ENCODE measurements around the gene HSPB8.
"Not testable (repeated sequence)": the region's sequence is repeated elsewhere in the genome, so short reads cannot be mapped to it uniquely, and the experiment has no call there.

The HSPB8 gene

DNA sequence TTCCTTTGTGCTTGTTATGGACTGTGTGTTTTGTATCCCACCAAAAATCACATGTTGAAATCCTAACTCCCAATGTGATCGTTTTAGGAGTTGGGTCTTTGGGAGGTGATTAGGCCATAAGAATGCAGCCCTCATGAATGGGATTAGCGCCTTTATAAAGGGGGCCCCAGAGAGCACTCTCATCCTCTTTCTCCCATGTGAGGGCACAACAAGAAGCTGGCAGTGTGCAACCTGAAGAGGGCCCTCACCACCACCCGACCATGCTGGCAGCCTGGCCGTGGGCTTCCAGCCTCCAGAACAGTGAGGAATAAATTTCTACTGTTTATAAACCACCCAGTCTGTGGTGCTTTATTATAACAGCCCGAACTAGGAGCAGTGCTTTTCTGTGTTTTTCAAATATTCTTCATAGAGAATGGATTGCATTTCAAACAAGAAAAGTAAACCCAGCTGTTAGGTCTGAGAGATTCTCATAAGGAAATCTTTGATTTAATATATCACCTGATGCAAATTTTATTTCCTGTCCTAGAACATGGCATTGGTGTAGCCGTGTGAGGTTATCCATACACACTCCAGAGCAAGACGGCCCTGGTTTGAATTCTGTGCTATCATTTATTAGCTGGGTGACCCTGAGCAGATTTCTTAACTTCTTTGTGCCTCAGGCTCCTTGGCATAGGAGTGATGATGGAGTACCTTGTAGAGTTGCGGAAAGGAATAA is 27.8 kb downstream of the HSPB8 start:
- no peak for DNase-seq (ENCODE audit: low spot score)

DNA sequence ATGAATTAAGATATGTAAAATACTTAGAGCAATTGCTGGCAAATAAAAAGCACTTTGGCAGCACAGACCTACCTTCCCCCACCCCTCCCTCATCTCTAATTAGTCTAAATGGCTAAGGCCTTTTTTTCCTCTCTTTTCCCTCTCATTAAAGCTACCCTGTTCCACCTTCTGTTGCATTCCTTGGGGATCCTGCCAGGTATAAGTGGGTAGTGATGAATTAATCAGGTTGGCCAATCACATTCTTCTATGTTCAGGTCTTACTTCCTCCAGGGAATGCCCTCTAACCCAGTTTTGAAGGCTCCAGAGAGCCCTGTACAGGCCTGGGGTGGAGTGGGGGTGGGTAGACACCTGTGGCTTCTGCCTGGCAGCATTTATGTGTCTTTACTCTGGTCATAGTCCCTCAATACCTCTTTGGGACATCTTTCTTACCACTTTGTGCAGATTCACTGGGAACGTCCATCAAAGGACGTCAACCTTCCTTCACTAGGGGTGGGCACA is 28.4 kb downstream of the HSPB8 start:
- DNase-seq (ENCODE audit: low spot score), result no peak

DNA sequence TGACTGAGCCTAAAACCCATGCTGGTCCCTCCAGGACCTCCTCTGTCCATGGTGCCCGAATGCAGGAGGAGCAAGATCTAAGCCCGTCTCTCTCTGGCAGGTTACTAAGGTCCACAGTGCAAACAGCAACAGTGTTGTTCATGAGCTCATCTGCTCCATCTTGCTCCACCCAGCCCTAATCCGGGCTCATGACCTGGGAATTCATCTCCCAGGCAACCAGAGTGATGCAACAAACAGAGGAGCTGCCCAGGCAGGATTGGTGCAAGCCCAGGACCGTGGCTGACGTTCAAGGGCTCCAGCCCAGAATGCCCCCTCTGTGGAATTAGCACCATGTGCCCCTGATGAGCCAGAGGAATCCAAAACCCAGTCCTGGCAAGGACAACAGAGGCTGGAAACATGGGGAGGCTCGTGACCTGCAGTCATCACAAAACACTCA is 29.9 kb downstream of the HSPB8 start:
- DNase-seq (ENCODE audit: low spot score), result peak; percentile 35

DNA sequence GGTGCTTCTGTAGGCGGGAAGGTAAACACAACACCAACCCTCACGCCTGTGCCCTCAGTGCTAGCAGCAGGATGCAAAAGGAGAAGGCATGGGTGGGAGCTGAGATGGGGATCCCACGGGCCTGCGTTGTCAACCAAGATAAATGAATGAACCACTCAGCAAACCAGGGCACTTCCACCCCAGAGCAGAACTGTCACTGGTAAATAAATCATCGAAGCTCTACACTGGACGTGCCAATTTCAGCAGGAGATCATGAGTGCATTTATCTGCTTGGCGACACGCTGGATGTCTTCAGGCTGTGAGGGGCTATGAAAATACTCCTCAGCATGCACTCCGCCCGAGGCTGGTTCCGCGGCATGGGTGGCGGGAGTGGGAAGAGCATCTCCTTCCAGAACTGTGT is 33.2 kb downstream of the HSPB8 start:
- no peak for DNase-seq (ENCODE audit: low spot score)

DNA sequence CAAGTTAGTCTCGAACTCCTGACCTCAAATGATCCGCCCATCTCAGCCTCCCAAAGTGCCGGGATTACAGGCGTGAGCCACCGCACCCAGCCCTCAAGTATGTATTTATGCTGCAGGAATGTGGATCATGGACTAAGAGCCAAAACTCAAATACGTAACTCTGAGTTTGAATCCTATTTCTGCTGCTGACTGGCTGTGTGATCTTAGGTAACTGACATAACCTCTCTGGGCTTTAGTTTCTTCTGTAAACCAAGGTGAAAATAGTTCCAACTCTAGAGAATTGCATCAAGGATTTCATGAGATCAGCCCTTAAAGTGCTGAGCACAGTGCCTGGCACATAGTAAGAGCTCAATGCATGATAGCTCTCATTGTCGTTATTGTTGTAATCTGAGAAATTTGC is 37.4 kb downstream of the HSPB8 start:
- DNase-seq (ENCODE audit: low spot score), result no peak

DNA sequence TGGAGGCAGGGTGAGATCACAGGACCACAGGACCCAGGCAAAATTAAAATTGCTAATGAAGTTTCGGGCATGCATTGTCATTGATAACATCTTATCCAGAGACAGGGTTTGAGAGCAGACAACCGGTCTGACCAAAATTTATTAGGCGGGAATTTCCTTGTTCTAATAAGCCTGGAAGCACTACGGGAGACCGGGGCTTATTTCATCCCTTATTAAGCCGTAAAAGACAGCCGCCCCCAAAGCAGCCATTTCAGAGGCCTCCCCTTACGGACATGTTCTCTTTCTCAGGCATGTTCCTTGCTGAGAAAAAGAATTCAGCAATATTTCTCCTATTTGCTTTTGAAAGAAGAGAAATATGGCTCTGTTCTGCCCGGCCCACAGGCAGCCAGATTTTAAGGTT is 40.1 kb downstream of the HSPB8 start:
- not testable (repeated sequence) for DNase-seq (ENCODE audit: low spot score)

DNA sequence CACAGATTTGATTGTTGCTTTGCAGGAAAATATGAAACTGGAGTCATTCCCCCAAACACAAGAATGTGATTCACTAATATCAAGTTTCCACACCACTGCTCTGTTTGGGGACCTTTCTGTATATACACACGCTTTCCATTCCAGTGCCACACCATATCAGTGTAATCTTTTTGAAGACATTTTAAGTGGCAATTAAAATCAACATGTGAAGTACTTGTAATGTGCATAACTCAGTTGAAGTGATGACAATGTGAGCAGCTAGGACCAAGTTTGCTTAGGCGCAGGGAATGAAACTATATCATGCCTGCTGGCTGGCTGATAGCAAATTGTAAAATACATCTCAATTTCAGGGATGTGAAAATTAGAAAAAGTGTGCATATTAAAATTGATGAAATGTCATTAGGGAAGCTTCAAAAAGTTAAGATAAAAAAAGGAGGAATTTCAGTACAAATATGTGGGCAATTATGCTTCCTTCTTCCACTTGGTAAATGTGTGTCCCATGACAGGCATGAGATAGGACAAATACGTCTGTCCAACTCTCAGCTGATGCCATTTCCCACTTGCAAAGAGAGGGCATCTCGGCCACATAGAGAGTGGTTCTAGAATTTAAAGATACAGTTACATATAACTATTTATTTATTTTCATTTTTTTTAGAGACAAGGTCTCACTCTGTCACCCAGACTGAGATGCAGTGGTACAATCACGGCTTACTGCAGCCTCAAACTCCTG is 43.7 kb downstream of the HSPB8 start:
- DNase-seq (ENCODE audit: low spot score), result no peak

DNA sequence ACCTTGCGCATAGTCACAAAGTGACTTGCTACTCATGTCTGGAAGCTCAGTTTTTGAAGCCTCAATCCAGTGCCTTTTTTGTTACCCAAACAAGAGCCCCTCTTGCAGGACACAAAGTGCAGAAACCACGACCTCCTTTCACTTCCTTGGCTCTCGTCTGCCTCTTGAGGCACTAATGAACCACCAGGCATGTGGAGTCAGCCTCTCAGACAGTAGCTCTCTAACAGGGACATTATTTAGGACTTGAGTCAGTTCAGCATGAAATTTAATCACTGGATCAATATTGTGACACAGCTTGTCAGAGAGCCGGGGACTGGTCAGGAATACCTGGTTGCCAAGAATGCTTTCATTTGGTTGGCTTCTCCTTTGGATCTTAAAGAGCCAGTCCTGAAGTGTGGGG is 46.7 kb downstream of the HSPB8 start:
- DNase-seq (ENCODE audit: low spot score), result no peak

DNA sequence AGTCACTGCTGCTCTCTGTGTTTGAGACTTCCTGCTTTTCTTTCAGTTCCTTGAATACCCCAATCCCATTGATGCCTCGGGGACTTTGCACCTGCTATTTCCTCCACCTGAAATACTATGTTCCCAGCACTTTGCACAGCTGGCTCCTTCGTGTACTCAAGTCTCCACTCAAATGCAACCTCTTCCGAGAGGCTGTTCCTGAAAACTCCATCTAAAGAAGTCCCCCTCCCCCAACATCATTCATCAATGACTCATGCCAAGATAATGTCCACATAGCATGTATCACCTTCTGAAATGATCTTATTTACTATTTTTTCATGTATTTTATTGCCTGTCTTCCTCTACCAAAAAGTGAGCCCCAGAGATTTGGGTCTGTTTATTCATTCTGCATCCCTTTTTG is 48.6 kb downstream of the HSPB8 start:
- DNase-seq (ENCODE audit: low spot score), result no peak

DNA sequence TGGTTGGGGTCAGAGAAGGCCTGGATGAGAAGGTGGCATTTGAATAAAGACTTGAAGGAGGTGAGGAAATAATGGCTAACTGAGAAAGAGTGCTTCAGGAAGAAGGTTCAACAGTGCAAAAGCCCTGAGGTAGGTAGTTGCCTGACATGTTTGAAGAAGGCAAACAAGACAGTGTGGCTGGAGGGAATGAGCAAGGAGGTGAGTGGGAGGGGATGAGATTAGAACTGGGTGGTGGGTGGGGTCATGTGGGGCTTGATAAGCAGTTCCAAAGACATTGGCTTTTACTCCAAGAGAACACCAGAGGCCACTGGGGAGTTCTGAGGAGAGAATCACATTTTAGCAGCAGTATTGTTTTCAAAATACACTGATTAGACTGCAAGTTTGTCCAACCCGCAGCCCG is 50.5 kb downstream of the HSPB8 start:
- no peak for DNase-seq (ENCODE audit: low spot score)

DNA sequence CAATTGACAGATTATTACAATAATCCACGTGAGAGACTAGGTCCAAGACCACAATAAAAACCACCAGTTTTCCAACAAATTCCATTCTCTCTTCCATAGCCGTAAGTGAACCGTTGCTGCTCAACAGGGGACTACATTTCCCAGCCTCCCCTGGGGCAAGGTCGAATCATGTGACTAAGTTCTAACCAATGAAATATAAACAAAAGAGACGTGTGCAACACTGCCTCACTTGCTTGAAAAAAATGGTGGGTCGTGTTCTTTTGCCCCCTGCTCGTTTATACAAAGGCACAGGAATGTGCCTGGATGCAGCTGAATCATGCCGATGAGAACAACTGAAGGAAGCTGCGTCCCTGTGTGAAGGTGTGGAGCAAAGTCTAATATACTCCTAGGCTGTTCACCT is 51.1 kb downstream of the HSPB8 start:
- DNase-seq (ENCODE audit: low spot score), result peak; percentile 32

DNA sequence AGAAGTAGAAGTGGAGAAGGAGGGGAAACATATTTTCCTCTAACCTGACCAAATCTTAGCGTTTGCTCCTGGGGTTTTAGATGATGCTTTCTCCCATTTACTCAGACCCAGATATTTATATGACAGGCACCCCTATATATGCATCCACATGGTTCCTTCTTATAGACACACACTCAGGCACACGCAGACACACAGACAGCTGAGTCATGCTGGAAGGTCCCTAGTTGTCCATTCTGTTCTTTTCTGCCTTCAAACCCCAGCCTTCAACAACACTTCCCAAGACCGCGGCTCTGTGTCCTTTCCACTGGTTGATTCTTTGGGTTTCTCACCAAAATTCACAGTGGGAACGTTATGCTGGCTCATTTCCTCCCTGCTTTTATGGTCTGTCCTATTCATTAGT is 52.1 kb downstream of the HSPB8 start:
- DNase-seq (ENCODE audit: low spot score), result no peak

DNA sequence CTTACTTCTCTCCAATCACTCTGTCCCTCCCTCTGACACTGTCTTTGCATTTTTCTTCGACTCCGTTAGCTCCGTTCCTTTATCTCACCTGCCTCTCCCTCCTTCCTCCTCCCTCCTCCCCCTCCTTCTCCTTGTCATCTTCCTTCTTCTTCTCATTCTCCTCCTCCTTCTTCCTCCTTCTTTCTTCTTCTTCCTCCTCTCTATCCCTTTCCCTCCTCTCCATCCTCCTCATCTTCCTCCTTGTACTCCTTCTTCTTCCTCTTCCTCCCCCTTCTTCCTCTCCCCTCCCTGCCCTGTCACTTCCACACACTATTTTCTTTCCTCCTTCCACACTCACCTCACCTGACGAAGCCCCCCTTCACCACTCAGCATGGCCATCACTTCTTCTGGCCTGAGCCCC is 53.0 kb downstream of the HSPB8 start:
- DNase-seq (ENCODE audit: low spot score), result no peak

DNA sequence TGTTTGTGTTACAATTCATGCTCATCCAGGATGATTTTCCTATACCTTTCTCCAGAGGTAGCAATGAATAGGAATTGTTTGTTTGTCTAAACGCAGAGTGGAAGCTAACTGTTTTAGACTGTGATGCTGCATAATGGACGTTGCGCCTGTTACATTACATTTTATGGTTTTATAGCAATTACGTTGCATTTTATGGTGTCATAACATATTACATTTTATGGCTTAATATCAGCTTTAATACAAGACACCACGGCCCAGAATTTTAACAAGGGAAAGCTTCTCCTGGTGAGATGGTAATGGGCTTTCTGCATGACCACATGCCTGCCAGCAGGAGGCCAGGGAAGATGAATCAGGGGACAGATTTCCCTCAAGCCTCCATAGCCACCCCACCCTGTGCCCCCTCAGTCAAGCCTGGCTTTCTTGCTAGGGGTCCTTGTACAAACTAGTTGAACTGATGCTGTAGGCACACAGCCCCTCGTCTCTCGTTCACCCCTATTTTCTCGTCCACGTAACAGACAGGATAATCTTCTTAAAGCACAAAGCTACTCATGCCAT is 56.5 kb downstream of the HSPB8 start:
- DNase-seq (ENCODE audit: low spot score), result no peak

DNA sequence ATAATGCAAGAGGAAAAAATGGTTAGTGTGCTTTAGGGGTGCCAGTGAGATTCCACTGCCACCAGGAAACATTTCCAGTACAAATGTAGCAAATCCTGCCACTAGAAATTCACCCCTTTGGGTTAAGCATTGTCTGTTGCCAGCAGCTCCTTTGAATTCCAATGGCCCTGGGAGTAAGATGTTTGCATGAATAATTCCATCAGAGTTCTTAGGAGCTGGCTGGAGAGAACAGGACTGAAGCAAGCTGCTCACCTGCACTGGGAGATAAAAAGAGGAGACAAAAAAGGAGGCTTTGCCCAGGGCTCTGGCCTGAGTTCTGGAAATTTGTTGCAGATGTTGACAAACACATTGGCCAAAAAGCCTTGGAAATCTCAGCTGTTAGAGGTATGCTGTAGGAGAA is 57.6 kb downstream of the HSPB8 start:
- DNase-seq (ENCODE audit: low spot score), result no peak

DNA sequence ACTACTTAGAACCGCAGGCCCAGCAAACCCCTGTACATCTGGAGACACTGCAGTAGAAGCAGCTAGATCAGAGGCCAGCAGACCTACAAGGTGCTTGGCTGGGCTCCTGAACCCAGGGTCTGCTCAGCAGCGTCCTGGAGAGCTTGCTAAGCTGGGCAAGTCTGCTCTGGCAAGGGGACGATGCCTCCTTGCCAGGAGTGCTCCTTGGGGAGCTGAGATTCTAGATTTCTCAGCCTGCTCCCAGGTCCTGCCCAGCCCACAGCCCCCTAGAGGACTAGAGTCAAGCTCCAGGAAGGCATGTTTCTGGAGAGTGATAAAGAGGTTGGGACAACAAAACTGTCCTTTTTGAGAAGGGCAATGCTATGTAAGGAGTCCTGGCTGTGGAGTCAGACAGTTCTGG is 60.3 kb downstream of the HSPB8 start:
- DNase-seq (ENCODE audit: low spot score), result no peak

DNA sequence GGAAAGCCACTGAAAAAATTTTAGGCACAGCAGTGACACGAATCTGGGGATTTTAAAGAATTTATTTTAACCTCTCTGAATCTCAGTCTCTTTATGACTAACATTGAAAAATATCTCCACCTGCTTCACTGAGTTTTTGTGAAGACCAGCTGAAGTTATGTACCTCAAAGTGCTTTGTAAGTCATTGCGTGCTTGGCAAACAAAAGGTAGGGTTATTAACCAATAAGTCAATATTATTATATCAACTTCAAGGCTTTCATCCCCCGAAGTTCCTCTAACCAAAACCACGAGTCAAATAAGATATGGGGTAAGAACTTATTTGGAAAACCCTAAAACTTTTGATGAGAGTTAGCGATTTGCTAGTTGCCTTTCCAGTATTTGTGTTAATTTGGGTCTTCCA is 62.3 kb downstream of the HSPB8 start:
- no peak for DNase-seq (ENCODE audit: low spot score)

DNA sequence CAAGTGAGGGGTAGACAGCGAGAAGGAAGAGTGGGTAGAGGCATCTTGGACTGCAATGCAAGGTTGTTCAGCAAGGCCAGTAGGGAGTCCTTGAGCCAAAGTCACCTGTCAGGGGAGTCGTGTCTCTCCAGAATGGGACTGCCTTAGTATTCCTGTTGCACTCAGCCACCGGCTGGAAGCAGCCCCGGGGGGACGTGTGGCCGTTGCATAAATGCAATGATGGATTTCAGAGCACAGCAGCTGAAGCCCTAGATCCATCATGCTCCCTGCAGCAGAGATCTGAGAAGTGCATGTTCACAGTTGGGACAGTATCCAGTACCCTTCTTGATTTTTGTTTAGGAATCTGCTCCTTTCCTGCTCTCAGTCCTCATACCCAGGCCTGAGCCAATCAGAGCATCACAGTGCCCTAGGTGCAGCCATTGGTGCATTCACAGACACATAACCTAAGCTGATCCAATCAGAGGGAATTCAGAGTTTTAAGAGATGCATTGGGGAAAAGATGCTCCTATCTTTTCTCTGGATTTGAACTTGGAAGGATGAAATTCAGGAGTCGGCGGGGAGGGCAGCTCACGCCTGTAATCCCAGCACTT is 62.9 kb downstream of the HSPB8 start:
- no peak for DNase-seq (ENCODE audit: low spot score)
